Effector memory CD8-positive, alpha-beta T cell (primary cell): ENCODE measurements around the gene SLC2A13.
"Not testable (repeated sequence)": the region's sequence is repeated elsewhere in the genome, so short reads cannot be mapped to it uniquely, and the experiment has no call there.

Source experiments
- ATAC-seq: fragments of 150-1000 bp; cut with Tn5 transposase; replicated peaks from 2 replicates; pipeline ENCODE4 v1.10.0; 2021; ENCODE audit warnings: mild to moderate bottlenecking, moderate library complexity
- DNase-seq, 3 experiments: peaks; one replicate each; pipeline ENCODE4 v3.0.0; 2021
- H3K27ac Mint-ChIP-seq, 2 donors: one replicate each; pipeline ENCODE4 v1.8.0; 2022; ENCODE audit warnings: mild to moderate bottlenecking in 2 of 2, mixed read lengths in 2 of 2, moderate library complexity in 2 of 2
- H3K27me3 Mint-ChIP-seq, 2 donors: one replicate each; pipeline ENCODE4 v1.8.0; 2022; ENCODE audit warnings: mixed read lengths in 2 of 2
- H3K36me3 Mint-ChIP-seq: one replicate; pipeline ENCODE4 v1.8.0; 2022; ENCODE audit warnings: mild to moderate bottlenecking, moderate library complexity, mixed read lengths; ENCODE audit not compliant: insufficient read depth
- H3K4me1 Mint-ChIP-seq, 2 donors: one replicate each; pipeline ENCODE4 v1.8.0; 2022; ENCODE audit warnings: low read depth in 2 of 2, mixed read lengths in 2 of 2
- H3K4me3 Mint-ChIP-seq, 2 donors: one replicate each; pipeline ENCODE4 v1.8.0; 2022; ENCODE audit warnings: mild to moderate bottlenecking in 2 of 2, mixed read lengths in 2 of 2, moderate library complexity in 2 of 2
- H3K9me3 Mint-ChIP-seq, 2 donors: one replicate each; pipeline ENCODE4 v1.8.0; 2022; ENCODE audit warnings: mixed read lengths in 2 of 2

The SLC2A13 gene

DNA sequence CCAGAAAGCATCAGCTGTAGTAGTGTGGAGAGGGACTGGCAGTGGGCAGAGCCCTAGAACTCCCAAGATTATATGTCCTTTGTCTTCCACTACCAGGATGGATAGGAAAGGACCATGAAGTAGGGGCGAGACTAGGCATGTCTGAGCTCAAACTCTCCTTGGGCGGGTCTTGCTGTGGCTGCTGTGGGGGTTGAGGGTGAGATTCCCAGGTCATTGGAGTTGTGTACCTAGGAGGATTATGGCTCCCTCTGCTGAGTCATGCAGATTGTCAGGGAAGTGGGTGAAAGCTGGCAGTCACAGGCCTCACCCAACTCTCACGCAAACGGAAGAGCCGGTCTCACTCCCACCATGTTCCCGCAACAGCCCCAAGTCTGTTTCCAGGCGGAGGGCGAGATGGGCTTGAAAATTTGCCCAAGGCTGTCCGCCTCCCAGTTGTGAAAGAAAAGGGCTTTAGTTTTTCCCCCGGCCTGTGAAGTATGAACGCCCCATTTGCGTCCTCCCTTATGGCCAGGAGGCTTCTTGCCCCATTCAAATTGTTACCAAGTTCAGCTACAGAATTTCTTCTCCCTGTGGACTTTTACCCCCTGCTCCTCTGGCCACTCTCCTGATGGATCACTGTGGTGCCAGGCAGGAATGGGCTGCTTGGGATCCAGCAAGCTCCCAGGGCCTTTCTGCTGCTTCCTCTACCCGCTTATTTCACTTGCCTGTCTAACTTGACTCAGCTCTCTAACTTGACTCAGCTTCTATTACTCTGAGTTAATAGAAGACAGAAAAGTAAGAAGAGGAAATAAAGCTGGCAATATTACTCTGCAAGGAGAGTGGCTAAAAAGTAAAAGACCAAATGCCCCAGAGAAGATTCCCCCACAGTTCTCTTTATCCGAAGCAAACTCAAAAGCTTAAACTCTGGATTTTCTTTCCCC, 159.3 kb downstream of the SLC2A13 start:
- H3K27ac Mint-ChIP-seq, result no peak overlapping the region

GRCh38 chr12:39937119-39937518, 168.8 kb downstream of the SLC2A13 start:
- Mint-ChIP-seq H3K36me3 (no peaks in the 10 kb centered on the region), H3K27ac (no peak overlapping the region), H3K4me3 (no peak overlapping the region), H3K9me3 (no peaks in the 10 kb centered on the region), H3K4me1 (no peaks in the 10 kb centered on the region), H3K27me3 (no peaks in the 10 kb centered on the region)
- DNase-seq (no peak), ATAC-seq (no peak)

More for the DNA sequence above, 159.3 kb downstream of the SLC2A13 start:
- no peak overlapping the region for H3K4me3 Mint-ChIP-seq
- no peaks in the 10 kb centered on the region for H3K4me1 Mint-ChIP-seq
- DNase-seq, result no peak
- no peaks in the 10 kb centered on the region for H3K36me3 Mint-ChIP-seq
- no peaks in the 10 kb centered on the region for H3K9me3 Mint-ChIP-seq
- H3K27me3 Mint-ChIP-seq, result no peaks in the 10 kb centered on the region
- ATAC-seq, result no peak

- DNase-seq (no peak), ATAC-seq (no peak)
- H3K27ac Mint-ChIP-seq, result no peak overlapping the region
- no peaks in the 10 kb centered on the region for H3K36me3 Mint-ChIP-seq
- no peaks in the 10 kb centered on the region for H3K9me3 Mint-ChIP-seq
- H3K4me3 Mint-ChIP-seq, result no peak overlapping the region
- H3K27me3 Mint-ChIP-seq, result no peaks in the 10 kb centered on the region
- peaks cover 0 to 3% of the 10 kb centered on the region in 2 donors for H3K4me1 Mint-ChIP-seq
Observed at GRCh38 chr12:39935839-39936238, 170.0 kb downstream of the SLC2A13 start.

- H3K4me1 Mint-ChIP-seq, result peaks cover 0 to 3% of the 10 kb centered on the region in 2 donors
- no peak overlapping the region for H3K4me3 Mint-ChIP-seq
- H3K27me3 Mint-ChIP-seq, result no peaks in the 10 kb centered on the region
- H3K27ac Mint-ChIP-seq, result no peak overlapping the region
- ATAC-seq (no peak), DNase-seq (no peak)
- H3K9me3 Mint-ChIP-seq, result no peaks in the 10 kb centered on the region
- H3K36me3 Mint-ChIP-seq, result no peaks in the 10 kb centered on the region
Observed at GRCh38 chr12:39935275-39935674, 170.6 kb downstream of the SLC2A13 start.

- Mint-ChIP-seq H3K36me3 (peaks cover 5% of the 10 kb centered on the region), H3K4me1 (peaks cover 0 to 3% of the 10 kb centered on the region in 2 donors), H3K27me3 (no peaks in the 10 kb centered on the region), H3K9me3 (no peaks in the 10 kb centered on the region), H3K4me3 (no peak overlapping the region), H3K27ac (no peak overlapping the region)
- no peak for ATAC-seq
- no peak for DNase-seq
Observed at GRCh38 chr12:39931857-39932256, 174.0 kb downstream of the SLC2A13 start.

DNA sequence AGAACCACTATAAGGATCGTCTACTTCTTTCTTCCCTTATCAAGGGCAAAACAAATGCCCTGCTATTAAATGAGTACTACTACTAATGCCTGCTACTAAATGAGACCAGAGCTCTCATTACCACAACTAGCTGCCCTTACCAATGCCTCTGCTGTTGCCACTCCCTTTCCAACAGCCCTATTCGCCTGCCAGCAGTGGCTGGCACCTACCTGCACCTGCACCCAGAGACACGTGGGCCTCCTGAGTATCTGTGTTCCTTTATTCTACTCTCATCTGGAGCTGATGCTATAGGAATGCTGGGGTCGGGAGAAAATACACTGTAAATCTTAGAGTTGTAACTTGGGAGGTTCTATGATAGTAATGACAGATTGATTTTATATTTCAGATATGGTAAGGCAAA, 174.7 kb downstream of the SLC2A13 start:
- Mint-ChIP-seq H3K4me1 (peaks cover 0 to 3% of the 10 kb centered on the region in 2 donors), H3K27ac (no peak overlapping the region), H3K36me3 (peaks cover 5% of the 10 kb centered on the region), H3K27me3 (no peaks in the 10 kb centered on the region), H3K9me3 (no peaks in the 10 kb centered on the region), H3K4me3 (no peak overlapping the region)
- no peak for DNase-seq
- no peak for ATAC-seq

- Mint-ChIP-seq H3K4me1 (peaks cover 0 to 3% of the 10 kb centered on the region in 2 donors), H3K4me3 (no peak overlapping the region), H3K9me3 (no peaks in the 10 kb centered on the region), H3K27ac (no peak overlapping the region), H3K27me3 (no peaks in the 10 kb centered on the region), H3K36me3 (peaks cover 5% of the 10 kb centered on the region)
- no peak for DNase-seq
- no peak for ATAC-seq
Observed at GRCh38 chr12:39930101-39930500, 175.8 kb downstream of the SLC2A13 start.

DNA sequence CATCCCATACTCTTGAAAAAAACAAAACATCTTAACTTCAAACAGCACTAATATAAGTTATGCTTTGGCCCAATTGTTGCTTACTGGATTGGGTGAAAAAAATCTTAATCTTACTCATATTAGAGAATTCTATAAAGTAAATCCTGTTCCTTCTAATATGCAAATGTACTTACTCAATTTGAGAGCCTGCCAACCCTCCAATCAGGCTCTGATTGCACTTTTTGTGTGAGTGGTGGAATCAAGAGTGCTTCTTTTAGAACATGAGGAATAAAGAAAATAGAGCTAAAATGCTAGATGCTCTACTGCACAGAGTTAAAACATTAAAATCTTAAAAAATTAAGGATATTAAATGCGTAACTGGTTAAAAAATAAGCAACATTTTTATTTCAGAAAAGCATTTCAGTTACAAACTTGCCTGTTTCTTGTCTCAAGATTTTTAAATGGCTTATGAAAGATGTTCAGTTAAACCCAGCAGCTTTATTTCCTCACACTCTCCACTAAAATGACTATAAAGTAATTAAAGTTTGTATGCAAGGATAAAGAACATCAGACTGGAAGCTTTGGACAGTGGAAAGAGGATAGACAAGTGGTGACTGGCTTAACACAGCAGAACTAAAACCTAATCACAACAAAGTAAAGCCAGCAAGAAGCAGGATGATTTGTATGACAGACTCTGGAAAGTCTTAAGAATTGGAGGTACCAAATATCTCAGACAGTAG, 177.5 kb downstream of the SLC2A13 start:
- Mint-ChIP-seq H3K27me3 (no peaks in the 10 kb centered on the region), H3K27ac (no peak overlapping the region), H3K9me3 (no peaks in the 10 kb centered on the region), H3K4me3 (no peak overlapping the region), H3K36me3 (peaks cover 5% of the 10 kb centered on the region), H3K4me1 (peaks cover 0 to 3% of the 10 kb centered on the region in 2 donors)
- no peak for ATAC-seq
- DNase-seq, result no peak

DNA sequence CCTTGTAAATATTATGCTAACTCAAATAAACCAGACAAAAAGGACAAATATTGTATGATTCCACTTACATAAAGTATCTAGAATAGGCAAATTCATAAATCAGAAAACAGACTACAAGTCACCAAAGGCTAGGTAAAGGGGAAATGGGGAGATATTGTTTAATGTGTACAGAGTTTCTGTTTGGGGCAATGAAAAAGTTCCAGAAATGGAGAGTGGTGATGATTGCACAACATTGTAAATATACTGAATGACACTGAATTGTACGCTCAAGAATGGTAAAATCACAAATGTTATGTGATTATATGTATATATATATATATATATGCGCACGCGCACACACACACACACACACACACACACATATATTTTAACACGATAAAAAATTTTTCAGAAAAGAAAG, 182.5 kb downstream of the SLC2A13 start:
- no peak for DNase-seq
- Mint-ChIP-seq H3K27ac (no peak overlapping the region), H3K27me3 (no peaks in the 10 kb centered on the region), H3K9me3 (no peaks in the 10 kb centered on the region), H3K4me1 (no peaks in the 10 kb centered on the region), H3K36me3 (no peaks in the 10 kb centered on the region), H3K4me3 (no peak overlapping the region)
- no peak for ATAC-seq

GRCh38 chr12:39922598-39922997, 183.3 kb downstream of the SLC2A13 start:
- not testable (repeated sequence) for H3K4me3 Mint-ChIP-seq, H3K27me3 Mint-ChIP-seq, H3K27ac Mint-ChIP-seq, ATAC-seq, H3K36me3 Mint-ChIP-seq, H3K4me1 Mint-ChIP-seq, H3K9me3 Mint-ChIP-seq, DNase-seq

- DNase-seq (no peak), ATAC-seq (no peak)
- Mint-ChIP-seq H3K4me1 (no peaks in the 10 kb centered on the region), H3K9me3 (no peaks in the 10 kb centered on the region), H3K27ac (no peak overlapping the region), H3K36me3 (no peaks in the 10 kb centered on the region), H3K4me3 (no peak overlapping the region), H3K27me3 (no peaks in the 10 kb centered on the region)
Observed at GRCh38 chr12:39920647-39921046, 185.2 kb downstream of the SLC2A13 start.

- ATAC-seq (no peak), DNase-seq (no peak)
- Mint-ChIP-seq H3K36me3 (no peaks in the 10 kb centered on the region), H3K27ac (peak overlapping the region in 1 of 2 donors; percentile 11), H3K9me3 (no peaks in the 10 kb centered on the region), H3K27me3 (no peaks in the 10 kb centered on the region), H3K4me1 (no peaks in the 10 kb centered on the region), H3K4me3 (no peak overlapping the region)
Observed at GRCh38 chr12:39920222-39920621, 185.7 kb downstream of the SLC2A13 start.

DNA sequence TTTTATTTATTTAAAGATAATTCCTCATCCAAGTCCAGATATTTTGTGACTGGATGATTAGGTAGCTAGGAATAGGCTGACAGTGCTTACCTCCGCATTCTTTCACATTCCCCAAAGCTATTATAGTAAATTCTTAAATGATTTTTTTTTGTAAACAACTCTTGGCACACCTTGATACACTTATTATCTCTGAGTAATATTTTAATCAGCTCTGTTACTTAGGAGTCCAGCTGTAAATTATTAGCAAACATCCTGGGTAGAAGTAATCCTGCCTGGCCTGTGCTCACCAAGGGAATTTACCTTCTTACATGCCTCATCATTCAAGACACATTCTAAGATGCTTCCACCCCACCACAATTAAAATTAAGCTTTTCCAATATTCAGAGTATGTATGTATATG, 186.1 kb downstream of the SLC2A13 start:
- no peak for ATAC-seq
- no peaks in the 10 kb centered on the region for H3K4me1 Mint-ChIP-seq

GRCh38 chr12:39915249-39915648, 190.6 kb downstream of the SLC2A13 start:
- Mint-ChIP-seq H3K4me3 (no peak overlapping the region), H3K4me1 (peaks cover 0 to 4% of the 10 kb centered on the region in 2 donors), H3K27ac (no peak overlapping the region), H3K27me3 (no peaks in the 10 kb centered on the region), H3K36me3 (no peaks in the 10 kb centered on the region), H3K9me3 (no peaks in the 10 kb centered on the region)
- no peak for DNase-seq
- no peak for ATAC-seq

More for the DNA sequence above, 186.1 kb downstream of the SLC2A13 start:
- H3K9me3 Mint-ChIP-seq, result no peaks in the 10 kb centered on the region
- H3K27me3 Mint-ChIP-seq, result no peaks in the 10 kb centered on the region
- H3K27ac Mint-ChIP-seq, result peak overlapping the region in 1 of 2 donors; percentile 11
- H3K4me3 Mint-ChIP-seq, result no peak overlapping the region
- no peaks in the 10 kb centered on the region for H3K36me3 Mint-ChIP-seq
- no peak for DNase-seq
